Tibial nerve (tissue), 4 donors: ENCODE results near the gene RPE. TPM values are rescaled to one million over a fixed set of nuclear protein-coding genes. Genes with fewer than 3 reads are reported as not detected.

Source experiments
- DNase-seq, 2 donors: peaks; one replicate each; pipeline ENCODE4 v3.0.0-alpha.2; 2019; ENCODE audit warnings: low spot score in 2 of 2
- H3K27ac ChIP-seq, 4 donors: fragments of 200-600 bp; sonication (generic) in 3 of 4; one replicate each; pipeline ENCODE4 v1.5.1; 2017 to 2019; ENCODE audit warnings: mild to moderate bottlenecking in 1 of 4
- H3K27me3 ChIP-seq, 2 donors: fragments of 200-600 bp; sonication (generic) in 1 of 2; one replicate each; pipeline versions ENCODE4 v1.5.1 to v1.6.0; 2017 to 2019
- H3K36me3 ChIP-seq, 3 donors: fragments of 200-600 bp; sonication (generic); one replicate each; pipeline ENCODE4 v1.5.1; 2018 to 2019
- H3K4me1 ChIP-seq, 4 donors: fragments of 200-600 bp; sonication (generic) in 3 of 4; one replicate each; pipeline ENCODE4 v1.5.1; 2017 to 2019
- H3K4me3 ChIP-seq, 4 donors: fragments of 200-600 bp; sonication (generic) in 3 of 4; one replicate each; pipeline ENCODE4 v1.5.1; 2017 to 2019; ENCODE audit warnings: mild to moderate bottlenecking in 1 of 4, moderate library complexity in 1 of 4
- H3K9me3 ChIP-seq, 4 donors: fragments of 200-600 bp; sonication (generic) in 3 of 4; one replicate each; pipeline ENCODE4 v1.5.1; 2017 to 2019
- CTCF ChIP-seq, 5 experiments: fragments of 200-600 bp in 3 of 5; fragments of 450-650 bp in 2 of 5; sonication (generic) in 3 of 5; IDR thresholded peaks; one replicate each; pipeline ENCODE4 v1.5.1; 2016 to 2019; ENCODE audit warnings: antibody characterized with exemption in 5 of 5, mild to moderate bottlenecking in 3 of 5, moderate library complexity in 2 of 5
- EP300 ChIP-seq, 2 donors: sonication (generic); formaldehyde crosslinking; IDR thresholded peaks; one replicate each; pipeline ENCODE4 v1.6.1; 2017; ENCODE audit warnings: antibody characterized with exemption in 2 of 2, mild to moderate bottlenecking in 1 of 2
- POLR2A ChIP-seq, 2 donors: fragments of 450-650 bp; IDR thresholded peaks; one replicate each; pipeline ENCODE4 v1.6.1; 2017; ENCODE audit warnings: antibody characterized with exemption in 2 of 2, mild to moderate bottlenecking in 2 of 2, moderate library complexity in 2 of 2
- WGBS, 2 donors: methylation state at CpG; one replicate each; pipeline ENCODE4 v1.1.5; 2018; 5-methylcytosine and 5-hydroxymethylcytosine counted together
- total RNA-seq, 4 donors: library from RNA; depleted of rRNA; stranded (reverse); fragments of >200 nt; gene quantifications; one replicate each; pipeline ENCODE4 v1.1.0, GENCODE V29; 2016

The RPE gene
- total RNA-seq, 4 donors from 2014 or later: 42.0 to 83.0 (median 58.5) TPM

GRCh38 chr2:210050885-210051284 lies 48.4 kb downstream of the RPE start:
- Histone ChIP-seq H3K36me3 (peaks cover 0 to 68% (median 0%) of the 10 kb centered on the region in 3 donors), H3K4me3 (no peak overlapping the region), H3K9me3 (peaks cover 0 to 30% (median 8%) of the 10 kb centered on the region in 4 donors), H3K27me3 (no peaks in the 10 kb centered on the region), H3K4me1 (no peaks in the 10 kb centered on the region), H3K27ac (no peak overlapping the region)
- 91 to 93% methylated on average over 1 of the region's 1 CpG for WGBS, 2 donors
- no peak for TF ChIP-seq CTCF (IDR thresholded peaks at IDR 0.05)
- TF ChIP-seq EP300 (IDR thresholded peaks at IDR 0.05): no peak
- TF ChIP-seq POLR2A (IDR thresholded peaks at IDR 0.05): no peak
- DNase-seq: no peak

- no peak overlapping the region for H3K27ac ChIP-seq
- H3K36me3 ChIP-seq: peaks cover 0 to 70% (median 0%) of the 10 kb centered on the region in 3 donors
- H3K9me3 ChIP-seq: peaks cover 0 to 27% (median 5%) of the 10 kb centered on the region in 4 donors
- TF ChIP-seq CTCF (IDR thresholded peaks at IDR 0.05) (no peak), EP300 (IDR thresholded peaks at IDR 0.05) (no peak), POLR2A (IDR thresholded peaks at IDR 0.05) (no peak)
- no peaks in the 10 kb centered on the region for H3K4me1 ChIP-seq
- no peaks in the 10 kb centered on the region for H3K27me3 ChIP-seq
- DNase-seq: no peak
- H3K4me3 ChIP-seq: no peak overlapping the region
- WGBS, 2 donors: 97 to 100% methylated on average over 1 of the region's 1 CpG
Observed at GRCh38 chr2:210054696-210055095, 52.3 kb downstream of the RPE start.

DNA sequence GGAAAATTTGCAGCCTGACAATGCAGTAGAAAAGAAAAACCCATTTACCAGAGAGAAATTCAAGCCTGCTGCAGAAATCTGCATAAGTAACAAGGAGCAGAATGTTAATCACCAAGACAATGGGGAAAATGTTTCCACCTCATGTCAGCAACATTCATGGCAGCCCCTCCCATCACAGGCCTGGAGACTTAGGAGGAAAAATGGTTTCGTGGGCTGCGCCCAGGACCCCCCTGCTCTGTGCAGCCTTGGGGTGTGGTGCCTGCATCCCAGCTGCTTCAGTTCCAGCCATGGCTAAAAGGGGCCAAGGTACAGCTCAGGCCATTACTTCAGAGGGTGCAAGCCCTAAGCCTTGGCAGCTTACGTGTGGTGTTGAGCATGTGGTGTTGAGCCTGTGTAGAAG lies 53.4 kb downstream of the RPE start:
- Histone ChIP-seq H3K27me3 (no peaks in the 10 kb centered on the region), H3K36me3 (peaks cover 0 to 66% (median 0%) of the 10 kb centered on the region in 3 donors), H3K9me3 (peaks cover 0 to 27% (median 5%) of the 10 kb centered on the region in 4 donors), H3K4me1 (no peaks in the 10 kb centered on the region), H3K4me3 (no peak overlapping the region), H3K27ac (no peak overlapping the region)
- TF ChIP-seq POLR2A (IDR thresholded peaks at IDR 0.05) (no peak), EP300 (IDR thresholded peaks at IDR 0.05) (no peak), CTCF (IDR thresholded peaks at IDR 0.05) (no peak)
- DNase-seq: no peak
- 95 to 97% methylated on average over 3 of the region's 3 CpGs for WGBS, 2 donors

DNA sequence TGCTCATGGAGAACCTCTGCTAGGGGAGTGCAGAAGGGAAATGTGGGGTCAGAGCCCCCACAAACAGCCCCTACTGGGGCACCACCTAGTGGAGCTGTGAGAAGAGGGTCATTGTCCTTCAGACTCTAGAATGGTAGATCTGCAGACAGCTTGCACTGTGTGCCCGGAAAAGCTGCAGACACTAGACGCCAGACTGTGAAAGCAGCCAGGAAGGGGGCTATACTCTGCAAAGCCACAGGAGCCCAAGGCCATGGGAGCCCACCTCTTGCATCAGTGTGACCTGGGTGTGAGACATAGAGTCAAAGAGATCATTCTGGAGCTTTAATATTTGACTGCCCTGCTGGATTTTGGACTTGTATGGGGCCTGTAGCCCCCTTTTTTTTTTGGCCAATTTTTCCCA lies 60.9 kb downstream of the RPE start:
- Histone ChIP-seq H3K27ac (no peak overlapping the region), H3K36me3 (peaks cover 0 to 59% (median 0%) of the 10 kb centered on the region in 3 donors), H3K9me3 (peaks cover 0 to 3% (median 0%) of the 10 kb centered on the region in 4 donors), H3K27me3 (no peaks in the 10 kb centered on the region), H3K4me3 (no peak overlapping the region), H3K4me1 (no peaks in the 10 kb centered on the region)
- DNase-seq: no peak
- 90 to 94% methylated on average over 2 of the region's 2 CpGs for WGBS, 2 donors
- TF ChIP-seq POLR2A (IDR thresholded peaks at IDR 0.05) (no peak), EP300 (IDR thresholded peaks at IDR 0.05) (no peak), CTCF (IDR thresholded peaks at IDR 0.05) (no peak)

Other genes with a start within 250 kb of the RPE start
- gene UNC80, start 230.8 kb upstream of the RPE start, total RNA-seq: under 1 TPM in 2 of 4 donors, not detected in 2; 0.22 to 0.30 TPM
- gene KANSL1L, start 168.8 kb downstream of the RPE start, total RNA-seq: 100 to 1,000 TPM in 3 of 4 donors, 10 to 100 TPM in 1; 87.0 to 141 (median 111) TPM
- 100 to 1,000 TPM in 2 of 4 donors, 10 to 100 TPM in 2; 45.3 to 167 (median 101) TPM for gene ACADL, start 222.8 kb downstream of the RPE start, total RNA-seq